Skeletal muscle satellite cell (primary cell): Measurements from ENCODE around the gene SPON2.

Experiments used
- H3K27me3 ChIP-seq: 2 replicates; pipeline ENCODE4 v1.7.0; 2013; ENCODE audit warnings: low read length; ENCODE audit not compliant: control insufficient read depth, insufficient read depth
- H3K36me3 ChIP-seq: 2 replicates; pipeline ENCODE4 v1.7.0; 2013; ENCODE audit warnings: mild to moderate bottlenecking, control low read depth, low read length; ENCODE audit not compliant: insufficient read depth
- H3K4me1 ChIP-seq: 2 replicates; pipeline ENCODE4 v1.7.0; 2013; ENCODE audit warnings: low read length; ENCODE audit not compliant: control insufficient read depth, insufficient read depth
- H3K4me2 ChIP-seq: 2 replicates; pipeline ENCODE4 v1.7.0; 2013; ENCODE audit warnings: mild to moderate bottlenecking, low read length
- H3K4me3 ChIP-seq: 2 replicates; pipeline ENCODE4 v1.7.0; 2013; ENCODE audit warnings: low read length
- H3K9ac ChIP-seq: 2 replicates; pipeline ENCODE4 v1.7.0; 2013; ENCODE audit warnings: mild to moderate bottlenecking, low read depth, low read length, moderate library complexity
- H3K9me3 ChIP-seq: replicated peaks from 2 replicates; pipeline ENCODE4 v1.7.0; 2013; ENCODE audit warnings: mild to moderate bottlenecking, control low read depth, low read length

The SPON2 gene

DNA sequence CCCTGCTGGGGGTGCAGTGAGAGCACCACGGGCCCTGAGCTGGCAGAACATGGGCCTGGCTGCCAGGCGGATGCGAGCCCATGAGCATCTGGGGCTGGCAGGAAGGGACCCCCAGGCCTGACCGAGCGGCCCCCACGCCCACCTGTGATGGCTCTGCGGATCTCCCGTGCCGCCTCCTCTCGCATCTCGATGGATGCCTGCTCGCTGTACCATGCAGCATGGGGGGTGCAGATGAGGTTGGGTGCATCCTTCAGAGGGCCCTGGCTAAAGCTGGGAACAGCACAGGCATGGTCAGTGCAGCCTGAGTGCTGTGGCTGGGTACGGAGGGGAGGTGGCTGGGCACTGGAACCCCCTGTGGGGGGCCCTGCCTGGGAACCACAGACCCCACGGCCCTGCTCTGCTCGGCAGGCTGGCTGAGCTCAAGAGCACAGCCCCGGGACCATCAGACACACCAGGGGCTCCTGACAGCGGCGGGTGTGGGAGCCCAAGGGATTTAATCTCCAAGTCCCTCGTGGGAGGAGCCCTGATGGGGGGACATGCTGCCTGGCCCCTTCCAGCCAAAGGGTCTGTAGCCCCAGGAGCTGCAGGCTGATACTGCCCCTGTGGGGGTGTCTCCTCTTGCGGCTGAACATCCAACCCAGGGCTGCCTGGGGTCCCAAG is 41.1 kb upstream of the SPON2 start:
- no peak overlapping the region for H3K4me3 ChIP-seq
- H3K27me3 ChIP-seq = no peaks in the 10 kb centered on the region
- peaks cover 71% of the 10 kb centered on the region for H3K36me3 ChIP-seq
- H3K9ac ChIP-seq = no peak overlapping the region
- H3K9me3 ChIP-seq = no peaks in the 10 kb centered on the region
- H3K4me2 ChIP-seq = no peak overlapping the region
- peaks cover 30% of the 10 kb centered on the region for H3K4me1 ChIP-seq

DNA sequence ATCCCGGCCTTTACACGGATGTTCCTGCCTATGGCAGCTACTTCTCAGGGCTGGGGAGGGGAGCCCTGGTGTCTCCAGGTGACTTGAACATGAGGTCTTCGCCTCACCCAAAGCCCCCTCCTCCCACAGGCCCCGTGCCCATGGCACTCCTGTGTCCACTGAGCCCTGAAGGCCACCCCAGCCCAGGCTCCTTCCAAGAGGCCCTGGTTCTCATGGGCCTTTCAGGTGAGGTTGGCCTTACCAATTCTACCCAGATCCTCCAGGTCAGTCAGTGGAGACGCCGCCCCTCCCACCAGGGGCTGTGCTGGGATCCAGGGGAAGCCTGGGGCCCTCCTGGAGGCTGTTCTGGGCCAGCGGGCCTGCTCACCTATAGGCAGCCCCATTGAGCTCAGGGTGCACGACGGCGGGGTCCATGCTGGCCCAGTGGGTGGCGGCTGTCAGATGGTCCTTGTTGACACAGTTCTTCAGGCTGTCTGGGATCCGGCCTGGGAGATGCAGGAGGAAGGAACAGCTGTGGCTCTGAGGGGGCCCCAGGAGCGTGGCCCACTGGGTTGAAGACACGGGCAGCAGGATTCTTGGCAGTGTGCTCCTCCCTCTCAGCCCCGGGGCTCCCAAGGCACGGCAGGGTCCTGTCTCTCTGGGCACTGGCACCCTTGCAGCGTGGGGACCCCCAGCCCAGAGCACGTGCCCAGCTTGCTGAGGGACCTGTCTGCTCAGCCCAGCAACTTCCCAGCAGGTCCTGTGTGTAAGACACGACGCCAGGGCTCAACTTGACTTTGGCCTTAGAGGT is 40.4 kb upstream of the SPON2 start:
- no peak overlapping the region for H3K4me3 ChIP-seq

DNA sequence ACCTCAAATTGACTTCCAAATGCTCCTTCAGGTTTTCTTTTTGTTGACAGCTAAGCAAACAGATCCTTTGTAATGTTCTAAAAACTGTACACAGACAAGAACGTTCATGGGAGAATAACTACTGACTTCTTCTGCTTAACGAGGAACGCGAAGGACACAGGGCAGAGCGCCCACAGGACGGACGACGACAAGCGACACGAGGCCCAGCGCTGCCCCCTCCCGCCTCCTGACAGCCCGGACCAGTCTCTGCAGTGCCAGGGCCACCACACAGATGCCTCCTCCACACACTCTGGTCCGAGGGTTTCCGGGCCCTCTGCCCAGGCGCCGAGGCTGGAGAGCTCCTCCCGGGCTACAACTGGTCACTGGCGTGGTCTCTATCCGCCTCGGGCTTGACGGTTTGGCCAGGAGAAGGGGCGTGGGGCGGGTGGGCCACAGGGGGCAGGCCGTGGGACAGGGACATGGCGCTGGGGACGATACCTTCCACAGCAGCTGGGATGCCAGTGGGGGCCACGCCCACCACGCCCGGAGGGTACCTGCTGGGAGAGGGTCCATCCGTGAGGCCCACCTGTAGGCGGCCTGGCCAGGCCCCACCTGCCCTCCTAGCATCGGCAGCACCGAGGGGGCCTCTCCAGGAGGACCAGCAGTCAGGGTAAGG is 39.6 kb upstream of the SPON2 start:
- H3K27me3 ChIP-seq = no peaks in the 10 kb centered on the region
- H3K4me2 ChIP-seq = no peak overlapping the region
- peaks cover 40% of the 10 kb centered on the region for H3K4me1 ChIP-seq
- peaks cover 66% of the 10 kb centered on the region for H3K36me3 ChIP-seq
- H3K9me3 ChIP-seq = no peaks in the 10 kb centered on the region
- H3K4me3 ChIP-seq = no peak overlapping the region
- no peak overlapping the region for H3K9ac ChIP-seq

More for the DNA sequence above, 40.4 kb upstream of the SPON2 start:
- Histone ChIP-seq H3K4me2 (no peak overlapping the region), H3K9ac (no peak overlapping the region), H3K9me3 (no peaks in the 10 kb centered on the region), H3K27me3 (no peaks in the 10 kb centered on the region), H3K36me3 (peaks cover 71% of the 10 kb centered on the region), H3K4me1 (peaks cover 37% of the 10 kb centered on the region)

DNA sequence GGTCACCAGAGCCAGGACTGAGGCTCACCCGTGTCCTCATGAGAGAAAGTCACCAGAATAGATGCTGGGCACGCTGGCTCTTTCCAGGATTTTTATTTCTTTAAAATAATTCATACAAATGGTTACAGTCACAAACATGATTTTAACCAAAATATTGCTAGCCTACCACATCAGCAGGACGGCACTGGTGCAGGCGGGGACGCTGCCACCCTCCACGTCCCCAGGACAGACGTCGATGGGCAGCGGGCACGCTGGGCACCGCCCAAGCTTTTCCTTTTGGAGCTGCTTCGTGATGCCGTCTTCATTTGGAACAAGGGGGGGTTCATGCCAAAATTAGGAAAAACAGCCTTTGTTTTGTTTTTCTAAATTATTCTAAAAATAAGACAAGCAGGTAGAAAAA is 39.0 kb upstream of the SPON2 start:
- Histone ChIP-seq H3K4me2 (no peak overlapping the region), H3K9me3 (no peaks in the 10 kb centered on the region), H3K4me3 (no peak overlapping the region), H3K9ac (no peak overlapping the region), H3K27me3 (no peaks in the 10 kb centered on the region), H3K4me1 (peaks cover 40% of the 10 kb centered on the region), H3K36me3 (peaks cover 60% of the 10 kb centered on the region)

- Histone ChIP-seq H3K9ac (no peak overlapping the region), H3K4me1 (peaks cover 40% of the 10 kb centered on the region), H3K36me3 (peaks cover 56% of the 10 kb centered on the region), H3K4me2 (no peak overlapping the region), H3K4me3 (no peak overlapping the region), H3K27me3 (no peaks in the 10 kb centered on the region), H3K9me3 (no peaks in the 10 kb centered on the region)
Observed at GRCh38 chr4:1210971-1211370, 38.6 kb upstream of the SPON2 start.

DNA sequence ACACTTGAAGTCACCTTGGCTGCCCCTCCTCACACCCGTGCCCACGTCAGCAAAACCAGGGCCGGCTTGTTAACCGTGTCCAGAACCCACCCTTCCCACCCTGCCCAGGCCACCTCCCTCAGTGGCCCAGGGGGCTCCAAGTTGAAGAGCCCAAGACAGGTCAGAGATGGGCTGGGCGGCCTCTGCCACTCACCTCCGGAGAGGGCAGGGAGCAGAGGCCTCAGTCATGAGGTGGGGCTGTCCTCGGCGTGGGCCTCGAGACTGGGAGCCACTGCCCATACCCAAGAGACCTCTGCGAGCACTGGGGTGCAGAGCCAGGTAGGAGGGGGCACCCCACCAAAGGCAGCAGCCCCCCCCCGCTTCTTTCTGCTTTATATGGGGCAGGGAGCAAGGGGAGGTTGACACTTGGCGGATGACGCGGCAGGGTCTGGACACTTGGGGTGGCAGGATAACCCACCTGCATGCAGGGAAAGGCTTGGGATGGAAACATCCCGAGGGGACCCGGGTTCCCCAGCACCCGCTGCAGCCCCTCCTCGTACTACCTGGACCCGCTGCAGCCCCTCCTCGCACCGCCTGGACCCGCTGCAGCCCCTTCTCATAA is 38.0 kb upstream of the SPON2 start:
- no peaks in the 10 kb centered on the region for H3K9me3 ChIP-seq
- peaks cover 41% of the 10 kb centered on the region for H3K4me1 ChIP-seq
- H3K4me3 ChIP-seq = no peak overlapping the region
- peak overlapping the region; percentile 38 for H3K4me2 ChIP-seq
- no peaks in the 10 kb centered on the region for H3K27me3 ChIP-seq
- no peak overlapping the region for H3K9ac ChIP-seq
- peaks cover 50% of the 10 kb centered on the region for H3K36me3 ChIP-seq

GRCh38 chr4:1209821-1210220 is 37.4 kb upstream of the SPON2 start:
- no peak overlapping the region for H3K4me3 ChIP-seq

GRCh38 chr4:1208970-1209704 is 36.8 kb upstream of the SPON2 start:
- peaks cover 38% of the 10 kb centered on the region for H3K36me3 ChIP-seq
- H3K4me3 ChIP-seq = no peak overlapping the region
- peak overlapping the region; percentile 6 for H3K9ac ChIP-seq

More at GRCh38 chr4:1209821-1210220, 37.4 kb upstream of the SPON2 start:
- Histone ChIP-seq H3K36me3 (peaks cover 44% of the 10 kb centered on the region), H3K4me2 (peak overlapping the region; percentile 38), H3K4me1 (peaks cover 46% of the 10 kb centered on the region), H3K9ac (peak overlapping the region; percentile 6), H3K9me3 (no peaks in the 10 kb centered on the region), H3K27me3 (no peaks in the 10 kb centered on the region)

DNA sequence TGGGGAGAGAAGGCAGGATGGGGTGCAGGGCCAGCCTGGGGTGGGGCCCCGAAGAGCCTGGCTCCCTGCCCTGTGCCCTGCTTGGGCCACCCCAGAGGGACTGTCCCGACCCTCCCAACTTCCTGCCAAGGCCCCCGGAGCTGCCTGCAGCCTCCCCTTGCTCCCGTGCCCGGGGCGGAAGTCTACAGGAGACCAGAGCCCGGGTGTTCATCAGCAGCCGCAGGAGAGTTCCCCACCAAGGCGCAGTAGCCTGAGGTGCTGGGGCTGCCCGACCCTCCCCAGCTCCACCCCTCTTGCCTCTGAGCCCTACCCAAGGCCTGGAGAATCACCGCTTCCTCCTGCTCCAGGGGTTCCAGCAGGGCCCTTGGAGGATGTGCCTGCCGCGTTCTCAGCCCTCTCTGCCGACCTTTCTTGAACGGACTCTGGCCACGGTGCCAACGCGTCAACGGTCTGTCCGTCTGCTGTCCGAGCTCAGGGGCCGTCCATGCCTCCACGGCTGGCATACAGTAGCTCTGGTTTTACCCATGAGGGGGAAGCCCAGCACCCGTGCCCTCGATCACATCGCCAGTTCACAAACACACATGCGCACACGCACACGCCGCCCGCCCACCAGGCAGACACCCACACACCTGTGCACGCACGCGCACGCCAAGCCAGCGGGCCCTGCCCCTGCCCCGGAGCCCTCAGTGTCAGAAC is 36.0 kb upstream of the SPON2 start:
- Histone ChIP-seq H3K9me3 (no peaks in the 10 kb centered on the region), H3K9ac (peak overlapping the region; percentile 23), H3K4me1 (peaks cover 54% of the 10 kb centered on the region), H3K4me2 (peak overlapping the region; percentile 52), H3K4me3 (peak overlapping the region; percentile 10), H3K36me3 (peaks cover 31% of the 10 kb centered on the region), H3K27me3 (no peaks in the 10 kb centered on the region)

More at GRCh38 chr4:1208970-1209704, 36.8 kb upstream of the SPON2 start:
- Histone ChIP-seq H3K4me1 (peaks cover 52% of the 10 kb centered on the region), H3K9me3 (no peaks in the 10 kb centered on the region), H3K4me2 (peak overlapping the region; percentile 52), H3K27me3 (no peaks in the 10 kb centered on the region)

GRCh38 chr4:1207603-1208265 is 35.4 kb upstream of the SPON2 start:
- Histone ChIP-seq H3K9me3 (no peaks in the 10 kb centered on the region), H3K4me2 (peak overlapping the region; percentile 52), H3K4me3 (peak overlapping the region; percentile 10), H3K9ac (peak overlapping the region; percentile 23), H3K27me3 (no peaks in the 10 kb centered on the region), H3K4me1 (peaks cover 56% of the 10 kb centered on the region), H3K36me3 (peaks cover 24% of the 10 kb centered on the region)
